Keratinocyte (primary cell): ENCODE measurements around the gene TMEM9.

ENCODE experiments used
- EZH2 ChIP-seq: IDR thresholded peaks from one replicate; pipeline ENCODE4 v1.6.1; 2012; ENCODE audit warnings: inconsistent platforms, mild to moderate bottlenecking, low read length, moderate library complexity
- TF ChIP-seq, protein P1 (sequence below), 3 experiments: IDR thresholded peaks in 1 of 3; conservative IDR thresholded peaks in 1 of 3; optimal IDR thresholded peaks in 1 of 3; 2 replicates in 2 of 3; 3 replicates in 1 of 3; pipeline versions ENCODE3 to v1.5.1; 2011; ENCODE audit warnings: low read length in 3 of 3, mild to moderate bottlenecking in 3 of 3, moderate library complexity in 2 of 3, control low read depth in 1 of 3, inconsistent platforms in 1 of 3; ENCODE audit not compliant: insufficient read depth in 2 of 3; ENCODE audit errors: extremely low read depth in 1 of 3

GRCh38 chr1:201178718-201179117 lies 24.4 kb upstream of the TMEM9 start:
- TF ChIP-seq EZH2, result no peak
- TF ChIP-seq, protein P1, sequence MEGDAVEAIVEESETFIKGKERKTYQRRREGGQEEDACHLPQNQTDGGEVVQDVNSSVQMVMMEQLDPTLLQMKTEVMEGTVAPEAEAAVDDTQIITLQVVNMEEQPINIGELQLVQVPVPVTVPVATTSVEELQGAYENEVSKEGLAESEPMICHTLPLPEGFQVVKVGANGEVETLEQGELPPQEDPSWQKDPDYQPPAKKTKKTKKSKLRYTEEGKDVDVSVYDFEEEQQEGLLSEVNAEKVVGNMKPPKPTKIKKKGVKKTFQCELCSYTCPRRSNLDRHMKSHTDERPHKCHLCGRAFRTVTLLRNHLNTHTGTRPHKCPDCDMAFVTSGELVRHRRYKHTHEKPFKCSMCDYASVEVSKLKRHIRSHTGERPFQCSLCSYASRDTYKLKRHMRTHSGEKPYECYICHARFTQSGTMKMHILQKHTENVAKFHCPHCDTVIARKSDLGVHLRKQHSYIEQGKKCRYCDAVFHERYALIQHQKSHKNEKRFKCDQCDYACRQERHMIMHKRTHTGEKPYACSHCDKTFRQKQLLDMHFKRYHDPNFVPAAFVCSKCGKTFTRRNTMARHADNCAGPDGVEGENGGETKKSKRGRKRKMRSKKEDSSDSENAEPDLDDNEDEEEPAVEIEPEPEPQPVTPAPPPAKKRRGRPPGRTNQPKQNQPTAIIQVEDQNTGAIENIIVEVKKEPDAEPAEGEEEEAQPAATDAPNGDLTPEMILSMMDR (optimal IDR thresholded peaks at IDR 0.05 in 1 of 3, IDR thresholded peaks at IDR 0.05 in 1 of 3, conservative IDR thresholded peaks at IDR 0.05 in 1 of 3; ENCODE audit: extremely low read depth in 1 of 3, insufficient read depth in 2 of 3, low read length in 3 of 3), result no peak
